GM12891 (cell line): ENCODE measurements around the gene RTTN.

ENCODE experiments used
- PAX5 ChIP-seq: IDR thresholded peaks from 2 replicates; pipeline ENCODE4 v1.6.1; 2011; ENCODE audit warnings: low read length, moderate library complexity, mild to moderate bottlenecking; ENCODE audit not compliant: insufficient read depth, severe bottlenecking
- POLR2A ChIP-seq: IDR thresholded peaks from 2 replicates; pipeline ENCODE4 v1.6.1; 2011; ENCODE audit warnings: low read depth, low read length, control low read depth
- POLR2AphosphoS5 ChIP-seq: IDR thresholded peaks from 2 replicates; pipeline ENCODE4 v1.6.1; 2011; ENCODE audit warnings: low read depth, low read length, control low read depth
- POU2F2 ChIP-seq: IDR thresholded peaks from 2 replicates; pipeline ENCODE4 v1.6.1; 2011; ENCODE audit warnings: low read depth, mild to moderate bottlenecking, control low read depth, low read length, moderate library complexity
- SPI1 ChIP-seq: IDR thresholded peaks from 2 replicates; pipeline ENCODE4 v1.6.1; 2011; ENCODE audit warnings: low read depth, low read length, control low read depth
- TAF1 ChIP-seq: IDR thresholded peaks from 2 replicates; pipeline ENCODE4 v1.6.1; 2011; ENCODE audit warnings: low read depth, low read length, control low read depth

DNA sequence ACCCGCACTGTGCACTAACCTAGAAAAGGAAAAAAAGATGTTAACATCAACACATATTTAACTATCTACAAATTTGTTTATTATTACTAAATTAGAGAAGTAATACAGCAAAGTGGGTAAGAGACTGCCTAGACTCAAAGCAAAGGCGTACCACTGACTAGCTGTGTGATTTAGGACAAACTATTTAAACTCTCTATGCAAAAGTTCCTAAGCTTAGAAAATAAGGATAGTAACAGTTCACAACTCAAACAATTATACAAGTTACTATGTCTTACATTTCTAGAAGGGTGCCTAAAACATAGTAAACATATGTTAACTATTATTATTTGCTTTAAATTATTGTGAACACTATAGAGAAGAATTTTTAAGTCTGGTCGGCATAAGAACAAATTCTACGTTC, 119.4 kb downstream of the RTTN start:
- TF ChIP-seq TAF1 (no peak), POLR2AphosphoS5 (no peak), POLR2A (no peak), POU2F2 (no peak), SPI1 (no peak), PAX5 (no peak)
